ENCODE measurements around the gene HSPA4. TPM values are rescaled to one million over a fixed set of nuclear protein-coding genes. Genes with fewer than 3 reads are reported as not detected.
"Not testable (repeated sequence)": the region's sequence is repeated elsewhere in the genome, so short reads cannot be mapped to it uniquely, and the experiment has no call there.

HSPA4 gene
- total RNA-seq, 1 donor, result 22.9 TPM

DNA sequence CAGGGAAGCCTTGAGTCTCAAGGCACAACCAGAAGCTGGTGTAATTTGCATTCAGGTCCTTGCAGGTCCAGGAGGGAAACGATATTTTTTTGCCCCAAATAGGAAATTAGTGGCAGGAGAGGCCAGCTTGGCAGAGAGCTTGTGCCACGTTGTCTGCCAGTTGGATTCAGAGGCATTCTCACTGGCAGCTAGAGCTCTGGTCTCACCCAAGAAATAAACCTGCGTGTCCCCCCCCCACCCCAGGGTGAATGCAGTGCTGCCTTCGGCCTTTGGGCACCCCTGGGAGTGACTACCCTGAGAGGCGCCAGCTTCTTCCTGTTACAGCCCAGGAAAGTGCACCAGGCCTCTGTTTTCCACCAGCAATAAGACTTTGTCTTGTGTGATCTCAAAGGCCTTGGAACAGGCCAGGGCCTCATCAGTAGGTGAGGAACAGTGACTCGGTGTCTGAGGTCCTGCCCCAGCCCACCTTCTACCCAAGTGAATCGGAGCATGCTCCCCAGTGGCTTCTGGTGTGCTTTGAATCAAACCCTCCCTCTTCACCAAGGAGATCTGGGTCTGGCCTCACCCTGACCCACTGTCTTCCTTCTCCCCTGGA is 68.4 kb downstream of the HSPA4 start:
- no peak for DNase-seq (ENCODE audit: low read depth in 2 of 3, low spot score in 2 of 3)

DNA sequence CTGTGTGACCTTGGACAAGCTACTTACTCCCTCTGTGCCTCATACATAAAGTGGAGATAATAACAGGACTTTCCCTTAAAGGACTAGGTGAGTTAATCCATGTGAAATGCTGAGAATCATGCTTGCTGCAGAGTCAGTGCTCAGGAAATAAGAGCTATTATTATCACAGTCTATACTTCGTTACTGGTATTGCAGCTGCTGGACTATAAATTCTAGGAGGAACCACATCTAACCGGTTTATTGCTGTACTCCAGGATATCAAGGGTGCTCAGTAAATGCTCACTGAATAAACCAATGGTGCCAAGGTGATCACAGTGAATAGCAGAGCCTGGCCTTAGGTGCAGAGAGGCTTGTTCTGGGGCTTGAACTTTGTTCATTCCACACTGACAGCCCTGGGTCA is 69.3 kb downstream of the HSPA4 start:
- no peak for DNase-seq (ENCODE audit: low read depth in 2 of 3, low spot score in 2 of 3)

- no peak for DNase-seq (ENCODE audit: low read depth in 2 of 3, low spot score in 2 of 3)
Observed at GRCh38 chr5:133121611-133122150, 69.9 kb downstream of the HSPA4 start.

DNA sequence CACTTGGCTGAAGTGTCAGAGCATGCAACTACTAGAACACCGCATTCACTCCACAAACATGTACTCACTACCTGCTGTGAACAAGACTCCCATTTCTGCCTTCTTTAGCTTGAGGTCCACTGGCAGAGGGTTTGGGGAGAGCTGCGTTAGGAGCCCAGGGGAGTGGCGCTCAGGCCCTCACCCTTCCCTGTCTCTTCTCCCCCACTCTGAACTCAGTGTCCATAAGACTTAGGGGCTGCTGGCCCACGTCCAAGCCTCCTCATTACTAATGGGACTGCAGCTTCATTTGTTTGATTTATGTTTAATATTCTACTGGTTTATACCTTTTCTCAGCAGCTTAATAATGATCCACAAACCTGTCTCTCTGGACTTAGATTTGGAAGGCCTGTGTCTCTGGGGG is 70.9 kb downstream of the HSPA4 start:
- DNase-seq (ENCODE audit: low read depth in 2 of 3, low spot score in 2 of 3), result no peak

DNA sequence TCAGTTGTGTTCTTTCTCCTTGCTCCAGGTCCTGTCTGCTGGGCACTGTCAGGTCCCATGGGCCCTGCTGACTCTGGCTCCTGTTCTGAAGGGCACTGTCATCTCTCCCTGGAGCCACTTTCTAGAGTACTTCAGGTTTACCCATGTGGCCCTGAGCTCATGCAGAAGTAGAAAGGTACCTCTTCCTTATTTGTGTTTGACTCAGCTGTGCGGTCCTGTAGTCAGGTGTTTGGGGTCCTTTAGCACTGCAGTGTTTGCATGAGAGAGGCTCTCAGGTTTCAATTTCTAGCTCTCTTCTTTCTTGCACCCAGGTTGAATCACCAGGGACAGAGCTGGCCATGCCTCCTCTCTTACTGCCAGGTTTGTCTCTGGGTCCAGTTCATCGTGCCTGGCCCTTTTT is 71.5 kb downstream of the HSPA4 start:
- DNase-seq (ENCODE audit: low read depth in 2 of 3, low spot score in 2 of 3), result no peak

- no peak for DNase-seq (ENCODE audit: low read depth in 2 of 3, low spot score in 2 of 3)
Observed at GRCh38 chr5:133124891-133125290, 73.1 kb downstream of the HSPA4 start.

DNA sequence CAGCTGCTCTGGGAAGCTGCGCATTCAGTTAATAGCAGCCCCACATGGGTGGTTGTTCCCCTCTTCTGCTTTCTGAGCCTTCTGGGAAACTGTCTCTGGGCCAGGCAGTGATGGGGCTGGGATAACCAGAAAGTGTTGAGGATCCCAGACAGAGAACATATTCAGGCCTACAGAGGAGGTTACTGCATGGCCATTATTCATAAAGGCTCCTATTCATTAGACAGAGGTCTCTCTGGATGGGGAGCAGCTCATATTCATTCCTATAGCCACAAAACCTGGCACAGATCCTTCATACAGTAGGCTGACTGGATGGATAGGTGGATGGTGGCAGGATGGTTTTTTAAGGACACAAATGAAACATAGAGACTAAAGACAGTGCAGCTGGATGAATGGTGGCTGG is 76.3 kb downstream of the HSPA4 start:
- no peak for DNase-seq (ENCODE audit: low read depth in 2 of 3, low spot score in 2 of 3)

DNA sequence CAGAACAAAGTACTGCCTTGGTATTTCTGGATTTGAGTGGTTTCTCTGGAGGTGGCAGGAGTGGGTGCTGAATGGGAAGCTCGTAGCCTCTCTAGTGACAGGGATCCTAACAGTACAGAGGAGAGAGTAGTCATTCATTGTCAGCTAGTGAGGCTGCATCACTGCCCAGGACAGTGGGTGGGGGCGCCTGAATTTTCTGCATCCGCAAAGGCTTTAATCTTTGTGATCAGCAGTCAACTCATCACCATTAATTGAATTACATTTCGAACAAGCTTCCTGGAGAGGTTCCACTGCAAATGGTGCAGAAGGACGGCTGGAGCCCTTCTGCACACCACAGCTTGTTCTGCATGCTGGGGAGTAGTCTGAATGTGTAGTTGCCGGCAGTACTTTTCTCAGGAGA is 77.5 kb downstream of the HSPA4 start:
- no peak for DNase-seq (ENCODE audit: low read depth in 2 of 3, low spot score in 2 of 3)

DNA sequence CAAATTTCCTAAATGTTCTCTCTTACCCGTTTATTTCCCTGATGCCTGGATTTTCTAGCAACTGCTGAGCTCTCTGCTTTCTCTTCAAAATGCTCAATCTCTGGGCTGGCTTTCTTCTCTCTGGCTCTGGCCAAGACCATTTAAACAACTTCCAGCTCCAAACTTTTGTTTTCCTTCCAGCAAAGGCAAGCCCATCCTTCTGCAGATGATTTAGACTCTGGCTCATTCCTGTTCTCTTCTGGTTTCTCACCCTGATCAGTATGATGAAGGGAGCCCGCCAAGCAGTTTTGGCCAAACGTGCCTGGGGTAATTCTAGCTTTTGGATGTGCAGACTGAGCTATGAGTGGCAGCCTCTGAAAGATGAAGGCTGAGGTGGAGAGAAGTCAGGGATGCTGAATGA is 78.1 kb downstream of the HSPA4 start:
- DNase-seq (ENCODE audit: low read depth in 2 of 3, low spot score in 2 of 3), result no peak

DNA sequence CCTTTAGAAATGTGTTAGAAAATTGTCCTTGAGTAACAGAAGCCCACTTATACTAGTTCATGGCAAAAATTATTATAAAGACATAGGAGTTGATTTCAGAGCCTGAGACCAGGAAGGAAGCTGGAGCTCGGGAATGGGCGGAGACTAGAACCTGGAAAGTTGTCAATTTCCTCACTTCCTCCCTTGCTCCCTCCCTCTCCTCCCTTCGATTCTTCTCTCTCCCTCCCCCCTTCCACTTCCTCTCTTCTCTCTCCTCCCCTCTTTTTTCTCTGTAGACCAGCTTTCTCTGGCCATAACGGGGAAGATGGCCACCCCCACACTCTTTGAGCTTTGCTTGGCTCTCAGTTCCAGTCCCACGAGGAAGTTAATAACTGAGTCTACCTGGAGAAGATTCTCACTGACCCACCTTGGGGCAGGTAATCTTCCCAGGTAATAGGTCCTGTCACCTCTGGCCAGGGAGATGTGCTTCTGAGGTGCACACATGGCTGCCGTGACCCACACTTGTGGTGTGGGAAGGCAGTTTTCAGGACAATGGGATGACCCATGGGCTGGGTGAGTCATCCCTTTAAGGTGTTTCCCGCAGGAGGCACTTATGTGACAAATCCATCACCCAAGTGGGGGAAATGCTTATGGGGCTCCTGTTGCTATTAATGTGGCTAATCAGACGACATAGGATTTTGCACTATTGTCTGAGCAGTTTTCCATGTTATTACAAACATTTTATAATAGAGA is 78.7 kb downstream of the HSPA4 start:
- DNase-seq (ENCODE audit: low read depth in 2 of 3, low spot score in 2 of 3), result no peak

- DNase-seq (ENCODE audit: low read depth in 2 of 3, low spot score in 2 of 3), result no peak
Observed at GRCh38 chr5:133132717-133133116, 80.9 kb downstream of the HSPA4 start.

DNA sequence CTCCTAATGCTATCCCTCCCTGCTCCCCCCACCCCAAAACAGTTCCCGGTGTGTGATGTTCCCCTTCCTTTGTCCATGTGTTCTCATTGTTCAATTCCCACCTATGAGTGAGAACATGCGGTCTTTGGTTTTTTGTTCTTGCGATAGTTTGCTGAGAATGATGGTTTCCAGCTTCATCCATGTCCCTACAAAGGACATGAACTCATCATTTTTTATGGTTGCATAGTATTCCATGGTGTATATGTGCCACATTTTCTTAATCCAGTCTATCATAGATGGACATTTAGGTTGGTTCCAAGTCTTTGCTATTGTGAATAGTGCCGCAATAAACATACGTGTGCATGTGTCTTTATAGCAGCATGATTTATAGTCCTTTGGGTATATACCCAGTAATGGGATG is 81.4 kb downstream of the HSPA4 start:
- not testable (repeated sequence) for DNase-seq (ENCODE audit: low read depth in 2 of 3, low spot score in 2 of 3)

GRCh38 chr5:133136890-133137289 is 85.1 kb downstream of the HSPA4 start:
- not testable (repeated sequence) for DNase-seq (ENCODE audit: low read depth in 2 of 3, low spot score in 2 of 3)

GRCh38 chr5:133140311-133140710 is 88.5 kb downstream of the HSPA4 start:
- DNase-seq (ENCODE audit: low read depth in 2 of 3, low spot score in 2 of 3), result no peak

- DNase-seq (ENCODE audit: low read depth in 2 of 3, low spot score in 2 of 3), result no peak
Observed at GRCh38 chr5:133141746-133142145, 89.9 kb downstream of the HSPA4 start.

DNA sequence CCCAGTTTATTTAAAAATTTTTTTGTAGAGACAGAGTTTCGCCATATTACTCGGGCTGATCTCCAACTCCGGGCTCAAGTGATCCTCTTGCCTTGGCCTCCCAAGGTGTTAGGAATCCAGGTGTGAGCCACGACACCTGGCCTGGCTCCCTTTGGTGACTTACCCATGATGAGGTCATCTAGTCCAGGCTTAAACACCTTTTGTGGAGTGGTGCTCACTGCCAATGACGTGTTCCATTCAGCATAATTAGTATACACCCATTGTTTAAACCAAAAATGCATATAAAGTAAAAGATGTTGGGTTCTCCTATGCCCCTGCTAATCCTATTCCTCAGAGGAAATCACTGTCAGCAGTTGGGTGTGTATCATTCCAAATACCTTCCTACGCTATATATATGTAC is 91.0 kb downstream of the HSPA4 start:
- no peak for DNase-seq (ENCODE audit: low read depth in 2 of 3, low spot score in 2 of 3)

GRCh38 chr5:133144245-133144981 is 92.6 kb downstream of the HSPA4 start:
- no peak for DNase-seq (ENCODE audit: low read depth in 2 of 3, low spot score in 2 of 3)

DNA sequence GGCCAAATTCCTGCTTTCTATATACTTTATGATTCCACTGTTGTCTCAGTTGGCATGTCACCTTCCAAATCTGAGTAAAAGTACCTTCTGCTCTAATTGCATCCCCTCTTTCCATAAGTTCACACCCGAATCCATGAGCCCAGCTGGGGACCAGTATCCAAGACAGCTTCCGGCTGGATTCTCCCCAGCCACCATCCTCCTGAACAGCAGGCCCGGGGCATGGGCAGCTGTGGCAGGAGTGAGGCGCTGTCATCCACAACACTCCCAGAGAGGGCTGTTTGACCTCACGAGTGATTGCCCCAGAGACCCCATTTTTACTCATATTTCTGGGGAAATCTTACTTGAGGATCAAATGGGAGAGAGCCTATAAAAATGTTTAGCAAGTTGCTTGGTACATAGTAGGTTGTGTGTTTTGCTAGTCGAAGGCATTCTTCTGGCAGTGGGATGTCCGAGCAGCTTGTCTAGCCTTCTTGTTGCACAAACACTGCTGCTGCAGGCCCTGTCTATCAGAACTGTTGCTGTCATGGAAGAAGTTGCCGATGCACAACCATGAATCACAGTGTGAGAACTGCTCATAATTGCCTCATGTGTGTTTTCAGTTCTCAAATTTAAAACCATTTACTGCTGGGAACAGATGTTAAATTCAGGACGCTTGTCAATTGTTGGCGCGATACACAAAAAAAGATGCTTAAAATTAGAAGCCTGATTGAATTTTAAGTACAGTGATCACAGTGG is 93.8 kb downstream of the HSPA4 start:
- DNase-seq (ENCODE audit: low read depth in 2 of 3, low spot score in 2 of 3), result no peak

GRCh38 chr5:133147411-133147810 is 95.6 kb downstream of the HSPA4 start:
- DNase-seq (ENCODE audit: low read depth in 2 of 3, low spot score in 2 of 3), result peak in 2 of 3 donors; percentile 72 to 91

GRCh38 chr5:133147815-133148567 is 96.2 kb downstream of the HSPA4 start:
- DNase-seq (ENCODE audit: low read depth in 2 of 3, low spot score in 2 of 3), result peak in 2 of 3 donors; percentile 11 to 57

All from hematopoietic multipotent progenitor cell (in vitro differentiated cells).